IPS DF 6.9 (cell line): ENCODE measurements around the gene C1orf52.

Experiments used
- DNase-seq: peaks from one replicate; pipeline ENCODE4 v3.0.0-alpha.2; 2013; ENCODE audit warnings: low read depth, low spot score
- H3K27ac ChIP-seq: one replicate; pipeline ENCODE4 v1.5.1; 2013; ENCODE audit warnings: low read length, control low read depth
- H3K27me3 ChIP-seq: 2 replicates; pipeline ENCODE4 v1.6.1; 2013; ENCODE audit warnings: mild to moderate bottlenecking, low read length; ENCODE audit not compliant: control insufficient read depth, insufficient read depth
- H3K36me3 ChIP-seq: 2 replicates; pipeline ENCODE4 v1.6.1; 2013; ENCODE audit warnings: low read length; ENCODE audit not compliant: control insufficient read depth, insufficient read depth
- H3K4me1 ChIP-seq: 2 replicates; pipeline ENCODE4 v1.6.1; 2013; ENCODE audit warnings: low read length; ENCODE audit not compliant: control insufficient read depth, insufficient read depth
- H3K4me3 ChIP-seq: 2 replicates; pipeline ENCODE4 v1.5.1; 2013; ENCODE audit warnings: mild to moderate bottlenecking, low read length
- H3K9me3 ChIP-seq: 2 replicates; pipeline ENCODE4 v1.6.1; 2013; ENCODE audit warnings: low read length, inconsistent platforms; ENCODE audit not compliant: control insufficient read depth, insufficient read depth
- WGBS: extraction: QIAGEN DNeasy Blood & Tissue Kit; methylation state at CpG from one replicate; pipeline ENCODE4 v1.1.7; 2013; ENCODE audit warnings: mixed read lengths, missing lambda C conversion rate; ENCODE audit not compliant: insufficient read length, insufficient coverage; 5-methylcytosine and 5-hydroxymethylcytosine counted together

C1orf52 gene

GRCh38 chr1:85230305-85230977, 29.0 kb downstream of the C1orf52 start:
- DNase-seq: no peak
- no peak overlapping the region for H3K4me3 ChIP-seq
- whole genome bisulfite sequencing: no CpG with 5 or more reads among the region's 8 CpGs
- no peaks in the 10 kb centered on the region for H3K36me3 ChIP-seq
- H3K4me1 ChIP-seq: peaks cover under 1% of the 10 kb centered on the region; the same call in 1 of the 2 replicates
- no peaks in the 10 kb centered on the region for H3K27me3 ChIP-seq
- H3K9me3 ChIP-seq: no peaks in the 10 kb centered on the region
- no peak overlapping the region for H3K27ac ChIP-seq

GRCh38 chr1:85229574-85230097, 29.8 kb downstream of the C1orf52 start:
- Histone ChIP-seq H3K27me3 (no peaks in the 10 kb centered on the region), H3K9me3 (no peaks in the 10 kb centered on the region), H3K36me3 (no peaks in the 10 kb centered on the region), H3K27ac (no peak overlapping the region), H3K4me1 (peaks cover 2% of the 10 kb centered on the region; the same call in 1 of the 2 replicates), H3K4me3 (no peak overlapping the region)
- no CpG with 5 or more reads among the region's 6 CpGs for WGBS
- DNase-seq: no peak

DNA sequence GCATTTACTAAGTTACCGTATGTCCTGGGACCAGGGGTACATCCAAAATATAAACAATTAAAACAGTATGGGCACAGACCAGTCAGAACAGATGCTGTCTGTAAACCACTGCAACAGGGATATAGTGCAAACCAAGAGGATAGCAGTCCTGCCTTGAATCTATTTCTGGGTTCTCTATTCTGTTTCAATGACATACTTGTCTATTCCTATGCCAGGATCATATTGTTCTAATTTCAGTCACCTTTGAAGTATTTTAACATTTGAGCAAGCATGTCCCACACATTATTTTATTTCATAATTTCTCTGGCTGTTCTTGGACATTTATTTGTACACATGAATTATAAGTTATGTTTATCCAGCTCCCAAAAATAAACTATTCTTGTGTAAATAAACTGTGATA, 30.5 kb downstream of the C1orf52 start:
- Histone ChIP-seq H3K4me3 (no peak overlapping the region), H3K4me1 (peaks cover 2% of the 10 kb centered on the region; the same call in 1 of the 2 replicates), H3K27ac (no peak overlapping the region), H3K9me3 (no peaks in the 10 kb centered on the region), H3K27me3 (no peaks in the 10 kb centered on the region), H3K36me3 (no peaks in the 10 kb centered on the region)
- WGBS: no CpG with 5 or more reads among the region's 1 CpG
- DNase-seq: no peak

DNA sequence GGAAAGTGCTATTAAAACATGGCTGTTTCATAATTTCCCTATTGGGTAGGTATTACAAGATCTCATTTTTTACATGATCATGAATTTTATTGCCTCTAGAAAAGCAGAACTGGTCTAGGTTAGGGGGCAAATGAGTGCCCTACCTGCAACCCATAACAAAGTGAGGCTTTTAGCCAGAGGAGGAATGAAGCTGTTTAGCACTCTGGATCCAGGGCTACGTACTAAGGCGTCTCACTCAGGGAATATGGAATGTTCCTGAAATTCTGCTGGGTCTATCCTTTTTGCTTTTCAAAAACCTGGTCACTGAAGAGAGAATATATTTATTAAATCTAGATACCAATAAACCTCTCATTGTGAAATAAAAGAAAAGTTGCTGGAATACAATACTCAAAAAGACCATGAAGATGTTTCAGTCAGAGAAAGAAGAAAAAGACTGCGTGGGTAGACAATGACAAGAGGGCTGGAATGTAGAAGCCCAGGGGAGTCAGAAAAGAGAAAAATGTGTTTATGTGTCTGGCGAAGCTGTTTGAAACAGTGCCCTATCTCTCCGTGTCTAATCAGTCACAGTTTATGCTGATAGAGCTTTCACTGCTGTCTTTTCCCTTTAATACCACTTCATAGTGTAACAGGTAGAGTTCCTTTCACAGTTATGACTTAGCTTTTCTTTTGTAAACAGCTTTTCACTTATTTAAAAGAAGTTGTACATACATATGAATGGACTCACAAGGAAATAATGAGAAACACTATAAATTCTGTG, 33.7 kb downstream of the C1orf52 start:
- no peaks in the 10 kb centered on the region for H3K36me3 ChIP-seq
- H3K9me3 ChIP-seq: no peaks in the 10 kb centered on the region
- WGBS: no CpG with 5 or more reads among the region's 5 CpGs
- no peak overlapping the region for H3K27ac ChIP-seq
- DNase-seq: no peak
- peaks cover 2% of the 10 kb centered on the region; the same call in 1 of the 2 replicates for H3K4me1 ChIP-seq
- H3K27me3 ChIP-seq: no peaks in the 10 kb centered on the region
- no peak overlapping the region for H3K4me3 ChIP-seq

DNA sequence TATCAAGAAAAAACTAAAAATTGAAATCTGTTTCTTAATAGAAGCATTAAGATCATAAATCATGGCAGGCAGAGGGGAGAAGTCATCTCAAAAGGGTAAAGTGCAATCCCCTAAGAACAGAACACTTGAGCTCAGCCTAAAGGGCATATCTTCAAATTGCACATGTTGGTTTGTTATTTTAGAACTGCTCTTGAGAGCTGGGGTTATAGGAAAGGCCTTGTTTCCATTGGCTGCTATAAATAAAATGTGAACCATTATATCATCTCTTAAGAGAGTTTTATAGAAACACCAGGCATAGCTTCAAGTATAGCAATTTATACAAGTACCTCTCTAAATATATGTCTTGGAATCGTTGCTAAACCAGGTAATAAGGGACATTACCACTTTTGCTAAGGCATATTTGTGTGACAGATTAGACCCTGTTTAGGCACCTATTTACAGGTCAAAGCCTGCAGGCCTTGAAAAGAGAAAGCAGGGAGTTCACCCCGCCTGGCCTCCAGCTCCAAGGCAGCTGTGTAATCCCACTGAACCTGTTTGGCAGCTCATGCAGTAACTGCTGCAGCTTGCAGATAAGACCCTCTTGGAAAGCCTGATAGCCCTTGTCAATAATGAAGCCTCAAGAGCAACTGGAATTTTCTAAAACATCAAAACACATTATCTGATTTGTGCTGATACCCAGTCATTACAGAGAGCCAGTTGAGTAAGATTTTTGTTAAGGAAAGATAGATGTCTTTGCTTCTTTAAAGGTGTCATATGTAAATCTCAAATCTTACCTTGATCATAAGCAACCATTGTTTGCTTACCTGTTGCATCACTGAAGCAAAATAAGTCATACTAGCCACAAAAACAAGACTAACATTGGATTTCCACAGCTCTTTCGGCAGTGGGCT, 34.5 kb downstream of the C1orf52 start:
- H3K4me1 ChIP-seq: peaks cover 2% of the 10 kb centered on the region; the same call in 1 of the 2 replicates
- H3K9me3 ChIP-seq: no peaks in the 10 kb centered on the region
- H3K27me3 ChIP-seq: no peaks in the 10 kb centered on the region
- no peak overlapping the region for H3K4me3 ChIP-seq
- no peak for DNase-seq
- no peaks in the 10 kb centered on the region for H3K36me3 ChIP-seq
- no peak overlapping the region for H3K27ac ChIP-seq
- no CpG with 5 or more reads among the region's 3 CpGs for WGBS

DNA sequence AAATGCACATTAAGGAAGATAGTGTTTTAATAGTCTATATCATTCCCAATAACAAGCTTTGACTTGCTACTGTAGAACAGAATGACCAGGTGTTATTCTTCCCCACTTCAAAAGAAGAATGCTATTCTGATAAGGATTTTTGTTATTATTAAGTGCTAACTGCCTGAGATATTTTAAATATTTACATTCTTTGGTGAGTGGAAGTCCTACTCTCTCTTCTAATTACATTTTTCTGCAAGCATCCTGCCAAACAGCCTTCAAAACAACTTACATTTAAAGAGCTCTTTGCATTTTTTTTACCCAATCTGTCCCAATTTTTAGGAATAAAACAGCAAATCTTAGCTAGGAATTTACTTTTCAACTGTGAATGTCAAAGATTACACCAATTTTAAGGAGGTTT, 35.2 kb downstream of the C1orf52 start:
- Histone ChIP-seq H3K36me3 (no peaks in the 10 kb centered on the region), H3K4me1 (peaks cover 2% of the 10 kb centered on the region; the same call in 1 of the 2 replicates), H3K27ac (no peak overlapping the region), H3K4me3 (no peak overlapping the region), H3K27me3 (no peaks in the 10 kb centered on the region), H3K9me3 (no peaks in the 10 kb centered on the region)
- no peak for DNase-seq

DNA sequence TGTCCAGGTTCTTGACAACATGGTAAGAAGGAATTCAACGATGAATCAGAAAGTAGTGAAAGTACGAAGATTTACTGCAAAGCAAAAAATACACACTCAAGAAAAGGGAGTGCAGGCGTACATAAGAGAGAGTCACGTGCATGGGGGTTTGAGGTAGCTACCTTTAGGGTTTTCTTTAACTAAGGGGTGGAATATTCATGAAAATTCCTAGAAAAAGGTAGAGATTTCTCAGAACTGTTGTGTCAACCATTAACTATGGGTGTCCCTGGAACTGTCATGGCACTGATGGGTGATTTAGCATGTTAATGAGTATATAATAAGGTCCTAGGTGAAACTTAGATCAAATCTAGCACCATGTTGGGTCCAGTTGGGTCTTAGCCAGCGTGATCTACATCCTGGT, 36.1 kb downstream of the C1orf52 start:
- WGBS: no CpG with 5 or more reads among the region's 5 CpGs
- Histone ChIP-seq H3K9me3 (no peaks in the 10 kb centered on the region), H3K36me3 (no peaks in the 10 kb centered on the region), H3K4me1 (peaks cover 2% of the 10 kb centered on the region; the same call in 1 of the 2 replicates), H3K4me3 (no peak overlapping the region), H3K27ac (no peak overlapping the region), H3K27me3 (no peaks in the 10 kb centered on the region)
- no peak for DNase-seq

GRCh38 chr1:85220756-85221201, 38.7 kb downstream of the C1orf52 start:
- no peak overlapping the region for H3K4me3 ChIP-seq
- no peaks in the 10 kb centered on the region for H3K36me3 ChIP-seq
- no CpG with 5 or more reads among the region's 7 CpGs for WGBS
- H3K27ac ChIP-seq: no peak overlapping the region
- no peaks in the 10 kb centered on the region for H3K27me3 ChIP-seq
- no peaks in the 10 kb centered on the region for H3K9me3 ChIP-seq
- peaks cover 2% of the 10 kb centered on the region; the same call in 1 of the 2 replicates for H3K4me1 ChIP-seq
- DNase-seq: no peak

DNA sequence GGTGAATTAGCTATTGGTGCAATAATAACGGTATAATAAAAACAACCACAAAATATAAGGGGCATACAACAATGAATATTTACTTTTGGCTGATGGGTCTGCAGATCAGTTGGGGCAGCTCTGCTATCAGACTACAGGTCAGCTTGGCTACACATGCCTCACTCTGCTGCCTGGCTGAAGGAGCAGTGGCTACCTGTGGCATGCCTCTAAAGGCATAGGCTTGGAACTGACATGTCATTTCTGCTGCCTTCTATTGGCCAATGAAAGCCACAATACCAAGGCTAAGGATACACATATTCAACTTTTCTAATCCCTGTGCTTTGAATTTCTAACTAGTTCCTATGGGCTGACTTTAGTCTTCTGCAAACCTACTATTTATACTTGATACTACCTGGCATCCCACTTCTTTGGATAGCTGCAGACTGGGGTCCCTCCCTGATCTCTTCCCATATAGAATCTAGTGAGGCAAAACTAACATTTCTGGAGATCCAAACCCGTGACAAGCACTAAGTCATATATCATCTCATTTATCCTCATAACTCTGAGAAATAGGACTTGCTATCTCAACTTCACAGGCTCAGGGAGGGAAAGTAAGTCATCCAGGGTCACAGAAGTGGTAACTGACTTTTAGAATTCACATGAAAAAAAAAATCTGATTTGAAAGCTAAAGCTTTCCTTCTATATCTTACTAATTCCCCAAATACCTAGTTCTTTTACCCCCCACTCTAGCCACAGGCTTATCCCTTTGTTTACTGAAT, 39.4 kb downstream of the C1orf52 start:
- H3K4me1 ChIP-seq: no peaks in the 10 kb centered on the region
- H3K27me3 ChIP-seq: no peaks in the 10 kb centered on the region
- no peaks in the 10 kb centered on the region for H3K9me3 ChIP-seq
- DNase-seq: no peak
- H3K4me3 ChIP-seq: no peak overlapping the region
- WGBS: no CpG with 5 or more reads among the region's 2 CpGs
- no peak overlapping the region for H3K27ac ChIP-seq
- H3K36me3 ChIP-seq: no peaks in the 10 kb centered on the region
